Measurements from ENCODE around the gene STXBP1.

- peak; percentile 27 to 58 for TF ChIP-seq POLR2A (IDR thresholded peaks at IDR 0.05)
- no peak for TF ChIP-seq CTCF (IDR thresholded peaks at IDR 0.05)
Measured at GRCh38 chr9:127612939-127613582, 984 bp downstream of the STXBP1 start.

Data from tibial nerve (tissue), 3 donors.